ENCODE data around the gene ELANE.

ELANE gene

GRCh38 chr19:900043-900301 is 47.9 kb downstream of the ELANE start:
- TF ChIP-seq CTCF (conservative IDR thresholded peaks at IDR 0.05; ENCODE audit: low read depth, low read length) = no peak
- no peak overlapping the region for H3K4me3 ChIP-seq (ENCODE audit: low read depth, low read length)
- DNase-seq (ENCODE audit: low read depth) = no peak

- TF ChIP-seq CTCF (conservative IDR thresholded peaks at IDR 0.05; ENCODE audit: low read depth, low read length) = no peak
- no peak for DNase-seq (ENCODE audit: low read depth)
- no peak overlapping the region for H3K4me3 ChIP-seq (ENCODE audit: low read depth, low read length)
Measured at GRCh38 chr19:900302-901111, 48.4 kb downstream of the ELANE start.

- no peak for DNase-seq (ENCODE audit: low read depth)
- no peak for TF ChIP-seq CTCF (conservative IDR thresholded peaks at IDR 0.05; ENCODE audit: low read depth, low read length)
- H3K4me3 ChIP-seq (ENCODE audit: low read depth, low read length) = no peak overlapping the region
Measured at GRCh38 chr19:901216-902092, 49.4 kb downstream of the ELANE start.

- DNase-seq (ENCODE audit: low read depth) = no peak
- H3K4me3 ChIP-seq (ENCODE audit: low read depth, low read length) = no peak overlapping the region
Measured at GRCh38 chr19:902093-902370, 49.9 kb downstream of the ELANE start.

GRCh38 chr19:902446-903226 is 50.5 kb downstream of the ELANE start:
- no peak overlapping the region for H3K4me3 ChIP-seq (ENCODE audit: low read depth, low read length)
- no peak for DNase-seq (ENCODE audit: low read depth)
- TF ChIP-seq CTCF (conservative IDR thresholded peaks at IDR 0.05; ENCODE audit: low read depth, low read length) = no peak

More at GRCh38 chr19:902093-902370, 49.9 kb downstream of the ELANE start:
- TF ChIP-seq CTCF (conservative IDR thresholded peaks at IDR 0.05; ENCODE audit: low read depth, low read length) = no peak

- TF ChIP-seq CTCF (conservative IDR thresholded peaks at IDR 0.05; ENCODE audit: low read depth, low read length) = no peak
- H3K4me3 ChIP-seq (ENCODE audit: low read depth, low read length) = no peak overlapping the region
- DNase-seq (ENCODE audit: low read depth) = no peak
Measured at GRCh38 chr19:903266-903797, 51.2 kb downstream of the ELANE start.
